Astrocyte of the hippocampus (primary cell): ENCODE data around the gene GRAMD1C.
"Not testable (repeated sequence)": the region's sequence is repeated elsewhere in the genome, so short reads cannot be mapped to it uniquely, and the experiment has no call there.

ENCODE experiments used
- DNase-seq: peaks from one replicate; pipeline ENCODE4 v3.0.0; 2011; ENCODE audit warnings: low read depth, low spot score

Gene GRAMD1C

GRCh38 chr3:113838631-113839209 lies at the start of gene GRAMD1C:
TSS of gene GRAMD1C (plus strand) at chr3:113838788. CDS start at chr3:113838910, 122 bp downstream.
- DNase-seq: peak; percentile 96

- no peak for DNase-seq
Observed at GRCh38 chr3:113791381-113791780, 47.2 kb upstream of the GRAMD1C start.

- no peak for DNase-seq
Observed at GRCh38 chr3:113794526-113794925, 44.1 kb upstream of the GRAMD1C start.

GRCh38 chr3:113795693-113796092 lies 42.9 kb upstream of the GRAMD1C start:
- no peak for DNase-seq

GRCh38 chr3:113802795-113803455 lies 35.7 kb upstream of the GRAMD1C start:
- DNase-seq: no peak

- DNase-seq: no peak
Observed at GRCh38 chr3:113804661-113805060, 33.9 kb upstream of the GRAMD1C start.

GRCh38 chr3:113805249-113805648 lies 33.3 kb upstream of the GRAMD1C start:
- no peak for DNase-seq

- DNase-seq: no peak
Observed at GRCh38 chr3:113812854-113813253, 25.7 kb upstream of the GRAMD1C start.

GRCh38 chr3:113819866-113820265 lies 18.7 kb upstream of the GRAMD1C start:
- DNase-seq: no peak

GRCh38 chr3:113825090-113825489 lies 13.5 kb upstream of the GRAMD1C start:
- peak; percentile 10 for DNase-seq

- DNase-seq: no peak
Observed at GRCh38 chr3:113828600-113828999, 10.0 kb upstream of the GRAMD1C start.

GRCh38 chr3:113829576-113830354 lies 8.8 kb upstream of the GRAMD1C start:
- DNase-seq: no peak

- DNase-seq: no peak
Observed at GRCh38 chr3:113831103-113831355, 7.6 kb upstream of the GRAMD1C start.

- peak; percentile 52 for DNase-seq
Observed at GRCh38 chr3:113832477-113833164, 6.0 kb upstream of the GRAMD1C start.

- DNase-seq: no peak
Observed at GRCh38 chr3:113834983-113835382, 3.6 kb upstream of the GRAMD1C start.

GRCh38 chr3:113839551-113839950 lies 963 bp downstream of the GRAMD1C start:
- DNase-seq: no peak

- peak; percentile 65 for DNase-seq
Observed at GRCh38 chr3:113844622-113845222, 6.1 kb downstream of the GRAMD1C start.

GRCh38 chr3:113847247-113847646 lies 8.7 kb downstream of the GRAMD1C start:
- DNase-seq: no peak

- DNase-seq: no peak
Observed at GRCh38 chr3:113847664-113848461, 9.3 kb downstream of the GRAMD1C start.

GRCh38 chr3:113849071-113849470 lies 10.5 kb downstream of the GRAMD1C start:
- DNase-seq: not testable (repeated sequence)

GRCh38 chr3:113849841-113850240 lies 11.3 kb downstream of the GRAMD1C start:
- not testable (repeated sequence) for DNase-seq
